GM18858 (cell line): Measurements from ENCODE around the gene DCST2.

Source experiments
- ATAC-seq: cut with Tn5 transposase; IDR thresholded peaks from one replicate; pipeline ENCODE4 v1.9.1; 2021; ENCODE audit not compliant: unreplicated experiment

DCST2 gene

GRCh38 chr1:155033524-155033923, at the start of gene DCST2, which contains the start of gene DCST1:
DCST2 (minus strand) TSS chr1:155033781; CDS start chr1:155033701, 80 bp downstream.
DCST1 (plus strand) TSS chr1:155033824; CDS start chr1:155034037, 213 bp downstream.
- no peak for ATAC-seq

GRCh38 chr1:155083052-155083541, 49.5 kb upstream of the DCST2 start:
- ATAC-seq, result no peak

GRCh38 chr1:155082301-155083051, 48.9 kb upstream of the DCST2 start:
- no peak for ATAC-seq

GRCh38 chr1:155081472-155082300, 48.1 kb upstream of the DCST2 start:
- no peak for ATAC-seq

- ATAC-seq, result no peak
Measured at GRCh38 chr1:155080312-155081228, 47.0 kb upstream of the DCST2 start.

GRCh38 chr1:155079487-155080311, 46.1 kb upstream of the DCST2 start:
- ATAC-seq, result no peak

GRCh38 chr1:155079210-155079486, 45.6 kb upstream of the DCST2 start:
- no peak for ATAC-seq

GRCh38 chr1:155078469-155079209, 45.1 kb upstream of the DCST2 start, which contains the start of gene EFNA3:
EFNA3 (plus strand) TSS chr1:155078837; CDS start chr1:155078942, 105 bp downstream.
- no peak for ATAC-seq

GRCh38 chr1:155077758-155078445, 44.3 kb upstream of the DCST2 start:
- no peak for ATAC-seq

GRCh38 chr1:155077346-155077745, 43.8 kb upstream of the DCST2 start:
- no peak for ATAC-seq

- ATAC-seq, result no peak
Measured at GRCh38 chr1:155076371-155076770, 42.8 kb upstream of the DCST2 start.

GRCh38 chr1:155075535-155075934, 42.0 kb upstream of the DCST2 start:
- ATAC-seq, result no peak

GRCh38 chr1:155073377-155074242, 40.0 kb upstream of the DCST2 start:
- no peak for ATAC-seq

GRCh38 chr1:155072531-155073289, 39.1 kb upstream of the DCST2 start:
- ATAC-seq, result no peak

- ATAC-seq, result no peak
Measured at GRCh38 chr1:155071701-155072100, 38.1 kb upstream of the DCST2 start.

- ATAC-seq, result no peak
Measured at GRCh38 chr1:155070721-155071569, 37.4 kb upstream of the DCST2 start.
